Middle frontal gyrus (tissue), 1 donor: Measurements from ENCODE around the gene AFTPH.
"Not testable (repeated sequence)": the region's sequence is repeated elsewhere in the genome, so short reads cannot be mapped to it uniquely, and the experiment has no call there.

Source experiments
- DNase-seq: peaks from one replicate; pipeline ENCODE4 v3.0.0-alpha.2; 2015; ENCODE audit warnings: low spot score; ENCODE audit errors: extremely low spot score

Gene AFTPH

DNA sequence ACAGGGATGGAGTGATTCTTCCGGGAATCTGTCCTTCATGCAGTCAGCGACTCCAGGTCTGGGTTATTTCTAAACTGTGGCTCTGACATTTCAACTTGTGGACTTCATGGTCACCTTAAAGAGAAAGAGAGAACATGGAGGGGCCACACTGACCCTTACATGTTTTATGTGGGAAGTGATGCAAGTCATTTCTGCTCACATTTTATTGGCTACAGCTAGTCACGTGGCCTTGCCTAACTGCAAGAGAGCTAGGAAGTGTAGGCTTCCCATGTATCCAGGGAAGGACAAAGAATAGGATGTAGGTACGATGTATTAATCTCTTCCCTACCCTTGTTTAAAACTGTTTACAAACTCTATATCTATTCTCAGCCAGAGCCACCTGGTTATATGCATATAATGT is 30.3 kb upstream of the AFTPH start:
- DNase-seq: no peak

DNA sequence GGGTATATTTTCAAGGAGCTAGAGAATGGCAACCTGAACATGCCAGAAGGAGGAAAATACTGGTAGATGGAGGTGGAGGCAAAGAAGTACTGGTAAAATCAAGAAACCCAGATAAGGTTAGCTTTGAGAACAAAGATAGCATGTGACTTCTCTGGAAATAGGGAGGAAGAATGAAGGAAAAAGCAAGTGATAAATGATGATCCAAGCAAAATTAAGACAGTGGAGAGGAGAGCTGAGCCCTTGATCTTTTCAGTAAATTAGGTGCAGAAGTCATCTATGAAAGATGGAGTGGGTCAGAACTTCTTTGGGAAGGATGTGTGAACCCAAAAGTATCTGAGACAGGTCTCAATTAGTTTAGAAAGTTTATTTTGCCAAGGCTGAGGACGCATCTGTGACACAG is 25.7 kb upstream of the AFTPH start:
- no peak for DNase-seq

DNA sequence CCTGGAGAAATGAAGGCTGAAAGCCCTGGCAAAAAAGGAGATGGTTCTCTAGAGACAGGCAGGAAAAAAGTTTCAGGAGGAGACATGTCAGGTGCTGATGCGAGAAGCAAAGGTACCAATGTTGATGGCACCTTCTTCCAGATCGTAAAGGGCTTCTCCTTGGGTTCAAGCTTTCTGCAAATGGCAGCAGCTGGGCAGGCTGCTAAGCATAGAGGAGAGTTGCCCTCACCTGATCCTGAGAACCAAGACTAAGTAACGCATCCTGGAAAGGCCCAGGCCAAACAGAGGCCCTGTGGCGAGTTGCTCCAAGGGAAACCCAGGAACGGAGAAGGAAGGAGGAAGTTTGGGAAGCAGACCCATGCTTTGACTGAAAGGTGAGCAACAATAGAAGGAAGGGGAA is 23.6 kb upstream of the AFTPH start:
- no peak for DNase-seq

DNA sequence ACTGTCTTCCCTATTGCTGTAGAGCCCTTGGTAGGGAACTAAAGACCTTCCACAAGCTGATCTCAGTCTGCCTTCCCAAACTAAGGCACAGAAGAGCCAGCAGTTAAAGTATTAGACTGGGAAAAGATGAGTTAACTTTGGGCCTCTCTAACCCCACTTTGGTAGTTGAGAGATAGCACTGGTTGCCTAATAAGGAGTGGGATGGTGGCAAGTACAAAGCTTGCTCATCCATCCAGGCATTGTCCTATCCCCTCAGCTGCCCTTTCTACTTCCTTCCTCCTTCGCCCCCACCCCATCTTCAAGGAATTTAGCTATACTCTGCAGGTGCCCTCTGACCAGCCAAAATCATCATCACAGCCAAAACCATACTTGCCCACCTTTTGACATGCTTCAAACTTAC is 22.2 kb upstream of the AFTPH start:
- DNase-seq: no peak

DNA sequence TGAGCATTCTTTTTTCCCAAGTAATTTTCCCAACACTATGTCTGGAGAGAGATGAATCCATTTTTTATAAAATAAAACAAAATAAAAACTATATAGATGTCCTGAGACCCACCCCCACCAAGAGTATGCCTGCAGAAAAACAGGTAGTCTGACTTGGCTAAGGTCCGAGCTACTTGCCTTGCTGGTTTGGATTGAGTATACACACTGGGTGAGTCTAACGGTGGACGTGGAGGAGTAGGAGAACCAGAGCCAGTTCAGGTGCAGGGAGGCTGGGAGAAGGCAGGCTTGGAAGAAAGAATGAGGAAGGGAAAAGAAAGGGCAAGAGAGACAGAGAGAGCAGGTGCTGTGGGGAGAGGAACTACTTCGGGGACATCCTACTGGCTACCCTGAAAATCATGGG is 21.3 kb upstream of the AFTPH start:
- DNase-seq: no peak

DNA sequence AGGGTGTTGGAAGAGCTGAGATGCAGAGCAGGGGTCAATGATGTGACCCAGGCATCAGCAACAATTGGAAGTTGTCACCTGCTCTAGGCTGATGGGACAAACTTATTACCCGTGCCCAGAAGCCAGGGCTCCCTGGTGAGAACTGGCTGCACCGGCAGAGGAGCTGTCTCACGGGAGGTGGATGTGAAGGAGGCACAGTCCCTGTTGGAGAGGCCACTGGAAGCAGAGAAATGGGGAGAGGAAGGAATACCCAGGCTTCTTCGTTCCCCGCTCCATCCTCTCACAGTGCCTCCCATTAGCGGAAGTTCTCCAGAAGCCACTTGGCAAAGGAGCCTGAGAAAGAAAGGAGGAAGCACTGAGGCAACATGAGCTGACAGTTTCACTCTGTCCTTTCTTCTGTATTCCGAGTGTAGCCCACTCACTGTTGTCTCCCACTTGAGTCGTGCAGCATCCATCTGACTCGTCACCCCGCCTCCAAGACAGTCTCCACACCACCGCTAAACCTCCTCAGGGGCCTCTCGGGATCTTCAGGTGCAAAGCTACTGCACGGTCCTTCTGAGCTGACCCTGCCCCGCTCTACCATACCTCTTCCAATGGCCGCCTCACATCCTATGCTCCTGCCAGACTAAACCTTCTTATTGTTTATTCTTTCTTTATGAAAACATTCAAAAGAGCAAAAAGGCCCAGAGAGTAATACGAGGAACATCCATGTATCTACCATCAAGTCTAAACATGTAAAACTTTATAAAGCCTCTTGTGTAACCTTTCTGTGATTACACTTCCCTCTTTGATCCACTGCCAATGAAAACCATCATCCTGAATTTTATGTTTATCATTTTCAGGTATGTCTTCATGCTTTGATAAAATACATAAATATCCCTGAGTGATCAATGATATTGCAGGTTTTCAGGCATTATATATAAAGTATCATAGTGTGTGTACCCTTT is 19.1 kb upstream of the AFTPH start:
- DNase-seq: no peak

DNA sequence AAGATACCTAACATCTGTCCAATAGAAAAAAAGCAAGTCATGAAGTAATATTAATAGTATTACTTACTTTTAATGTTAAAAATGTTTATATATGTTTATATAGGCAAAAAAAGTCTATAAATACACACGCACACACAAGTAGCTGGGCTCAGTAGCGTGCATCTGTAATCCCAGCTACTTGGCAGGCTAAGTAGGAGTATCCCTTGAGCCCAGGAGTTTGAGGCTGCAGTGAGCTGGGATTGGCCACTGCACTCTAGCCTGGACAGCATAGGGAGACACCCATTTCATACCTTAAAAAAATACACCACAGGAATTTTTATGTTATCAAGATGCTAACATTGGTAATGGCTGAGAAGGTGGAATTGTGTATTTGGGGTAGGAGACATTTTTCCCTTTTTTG is 17.4 kb upstream of the AFTPH start:
- DNase-seq: no peak

DNA sequence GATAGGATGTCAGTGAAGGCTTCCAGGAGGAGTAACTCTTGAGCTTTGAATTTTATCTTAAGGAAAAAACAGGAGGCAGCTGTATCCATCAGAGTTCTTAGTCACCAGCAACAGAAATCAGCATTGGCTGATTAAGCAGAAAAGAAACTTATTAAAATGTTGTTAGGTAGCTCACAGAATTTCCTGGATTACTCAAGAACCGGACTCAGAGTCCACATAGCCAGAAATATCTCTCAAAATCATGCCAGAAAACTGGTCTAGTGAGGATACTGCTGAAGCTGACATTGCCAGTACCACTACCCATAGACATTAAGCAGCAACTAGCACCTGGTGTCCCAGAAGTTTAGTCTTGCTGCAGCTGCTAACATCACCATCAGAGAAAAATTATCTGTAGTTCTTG is 10.1 kb upstream of the AFTPH start:
- DNase-seq: no peak

DNA sequence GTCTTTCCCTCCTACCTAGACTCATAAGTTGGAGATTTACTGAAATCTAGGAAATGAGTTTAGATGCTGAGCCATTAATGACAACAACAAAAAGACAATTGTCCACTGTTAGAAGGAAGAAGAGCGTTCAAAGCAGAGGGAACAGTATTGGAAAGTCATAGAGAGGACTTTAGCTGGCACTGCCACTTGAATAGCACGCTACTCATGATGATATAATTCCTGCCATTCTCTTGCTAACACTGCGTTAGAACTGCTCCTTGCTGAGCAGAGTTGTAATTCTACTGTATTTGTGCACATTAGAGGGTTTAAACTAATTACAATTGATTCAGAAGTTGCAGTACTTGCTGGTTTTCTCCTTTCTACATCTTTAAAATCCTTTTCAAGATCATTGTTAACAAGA is 9.0 kb upstream of the AFTPH start:
- no peak for DNase-seq

DNA sequence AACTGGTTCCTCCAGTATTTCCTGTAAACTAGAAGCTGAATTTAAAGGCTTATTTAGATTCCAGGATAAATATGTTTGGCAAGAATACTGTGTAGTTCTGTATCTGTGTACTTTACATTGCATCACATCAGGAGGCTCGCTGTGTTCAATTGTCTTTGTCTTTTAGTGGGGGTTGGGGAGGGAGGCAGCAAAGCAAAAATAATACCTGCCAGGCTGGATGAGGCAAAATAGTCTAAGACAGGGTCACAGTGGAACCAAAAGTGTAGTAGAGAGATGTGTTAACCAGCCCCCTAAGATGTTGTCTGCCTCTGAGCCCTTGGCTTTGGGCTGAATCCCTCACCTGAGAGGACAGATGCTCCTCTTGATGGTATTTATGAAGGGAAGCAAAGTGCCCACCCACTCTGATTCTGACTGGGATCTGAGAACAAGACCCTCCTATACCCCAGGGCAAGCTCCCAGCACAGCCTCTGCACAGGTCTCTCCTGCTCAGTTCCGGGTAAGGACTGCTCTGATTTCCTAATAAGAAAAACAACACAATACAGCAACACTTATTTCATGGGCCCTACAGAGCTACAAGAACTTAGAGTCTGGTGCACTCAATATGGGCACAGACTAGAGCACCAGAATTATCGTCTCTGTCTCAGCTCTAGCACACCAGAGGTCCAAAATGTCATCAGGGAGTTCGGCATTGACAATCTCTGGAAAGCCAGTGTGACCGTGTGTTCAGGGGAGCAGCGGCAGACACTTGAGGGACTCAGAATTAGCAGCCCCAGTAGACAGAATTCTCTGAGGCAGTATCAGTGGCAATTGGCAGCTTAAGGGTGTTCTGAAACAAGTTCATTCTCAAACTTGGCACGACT is 7.2 kb upstream of the AFTPH start:
- no peak for DNase-seq

DNA sequence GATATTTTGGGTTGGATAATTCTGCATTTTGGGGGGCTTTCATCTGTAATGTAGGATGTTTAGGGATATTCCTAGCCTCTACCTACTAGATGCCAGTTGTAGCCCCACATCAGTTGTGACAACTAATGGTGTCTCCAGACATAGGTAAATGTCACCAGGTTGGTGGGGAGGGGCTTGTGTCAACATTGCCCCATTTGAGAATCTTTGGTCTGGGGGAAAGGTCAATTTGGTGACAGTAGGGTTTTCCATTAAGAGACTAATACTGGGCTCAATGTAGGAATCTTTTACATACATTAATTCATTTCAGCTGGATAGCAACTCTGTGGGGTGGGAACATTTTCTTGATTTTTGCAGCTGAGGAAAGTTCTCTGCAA is 6.6 kb upstream of the AFTPH start:
- DNase-seq: no peak

DNA sequence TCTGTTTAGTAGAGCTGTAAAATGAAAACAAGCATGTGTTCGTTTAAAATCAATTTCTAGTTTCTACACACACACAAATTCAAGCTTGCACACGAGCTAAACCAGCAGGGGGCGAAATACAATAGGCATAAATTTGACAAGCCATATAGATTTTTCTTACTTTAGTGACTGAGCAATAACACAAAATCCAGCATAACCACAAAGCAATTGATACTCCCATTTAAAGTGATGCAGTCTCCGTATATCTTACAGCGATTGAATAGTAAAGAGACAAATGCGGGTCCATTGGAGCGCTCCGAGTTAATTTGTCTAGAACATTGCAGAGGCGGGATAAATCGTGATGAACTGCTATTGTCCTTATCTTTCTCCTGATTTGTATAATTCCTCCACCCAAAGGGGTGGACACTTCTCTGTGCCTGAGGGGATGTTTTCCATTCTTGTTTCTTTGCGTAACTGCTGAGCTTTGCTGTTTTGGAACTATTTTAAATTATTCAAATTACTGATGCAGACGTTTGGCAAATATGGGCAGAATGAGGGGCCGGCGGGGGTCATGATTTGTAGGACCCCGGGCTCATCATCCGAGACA is 1.2 kb upstream of the AFTPH start:
- DNase-seq: peak; percentile 77

DNA sequence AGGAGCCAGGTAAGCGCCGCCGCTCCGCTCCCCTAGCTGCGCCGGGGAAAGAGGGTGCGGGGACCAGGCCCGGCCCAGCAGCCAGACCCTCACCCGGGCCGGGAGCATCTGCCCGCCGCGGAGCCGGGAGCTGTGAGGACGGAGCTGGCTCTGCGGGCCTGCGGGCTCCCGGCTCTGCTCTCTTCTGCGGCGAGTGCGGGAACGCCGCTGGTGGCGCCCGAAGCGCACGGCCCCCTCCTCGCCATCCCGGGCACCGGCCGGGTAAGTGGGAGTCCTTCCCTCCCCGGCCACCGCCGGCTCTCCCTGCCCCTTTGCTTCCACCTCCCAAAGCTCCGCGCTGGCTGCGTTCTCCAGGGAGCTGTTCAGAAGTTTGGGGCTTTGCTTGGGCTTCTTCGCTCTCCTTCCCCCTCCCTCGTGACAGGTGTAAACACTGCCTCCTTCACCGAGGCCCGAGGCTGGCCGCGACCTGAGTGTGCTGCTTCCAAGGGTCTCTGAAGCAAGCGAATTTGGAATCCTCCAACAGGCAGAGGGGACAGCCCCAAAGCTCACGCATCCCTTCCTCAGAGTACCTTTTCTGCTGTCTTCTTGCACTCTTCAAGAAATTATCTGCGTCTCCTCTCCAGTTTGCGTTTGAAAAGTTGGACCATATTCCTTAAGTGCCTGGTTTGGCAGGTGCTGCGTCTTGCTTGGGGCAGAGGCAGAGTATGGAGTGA is 632 bp downstream of the AFTPH start:
- no peak for DNase-seq

DNA sequence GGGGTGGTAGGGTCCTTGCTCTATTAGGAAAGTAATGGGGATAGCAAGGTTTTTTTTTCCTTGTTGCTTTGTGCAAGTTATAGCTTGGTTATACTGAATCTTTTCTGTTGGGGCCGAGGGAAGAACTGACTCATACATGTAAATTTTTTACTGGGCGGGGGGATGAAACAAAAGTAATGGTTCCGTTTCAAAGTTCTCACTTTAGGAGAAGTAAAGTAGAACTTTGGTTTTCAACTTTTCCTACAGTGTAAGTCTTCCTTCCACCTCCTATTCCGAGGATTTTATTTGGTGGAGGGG is 1.1 kb downstream of the AFTPH start:
- no peak for DNase-seq

DNA sequence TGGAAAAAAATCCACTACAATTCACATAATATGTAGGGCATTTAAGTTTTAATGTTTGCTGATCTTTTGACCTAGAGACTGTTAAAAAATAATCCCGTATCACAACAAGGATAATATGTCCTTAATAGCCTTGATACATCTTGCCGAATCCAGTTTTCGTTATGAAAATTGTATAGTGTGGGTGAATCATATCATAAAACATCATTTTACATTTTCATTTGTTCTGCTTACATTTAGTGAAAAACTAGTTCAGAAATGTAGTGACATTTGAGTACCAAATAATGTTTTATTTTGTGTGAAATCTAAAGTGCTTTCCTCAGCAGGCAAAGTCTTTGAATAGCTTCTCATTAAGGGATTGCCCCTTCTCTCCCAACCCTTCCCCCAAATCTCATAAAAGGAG is 1.9 kb downstream of the AFTPH start:
- DNase-seq: no peak

DNA sequence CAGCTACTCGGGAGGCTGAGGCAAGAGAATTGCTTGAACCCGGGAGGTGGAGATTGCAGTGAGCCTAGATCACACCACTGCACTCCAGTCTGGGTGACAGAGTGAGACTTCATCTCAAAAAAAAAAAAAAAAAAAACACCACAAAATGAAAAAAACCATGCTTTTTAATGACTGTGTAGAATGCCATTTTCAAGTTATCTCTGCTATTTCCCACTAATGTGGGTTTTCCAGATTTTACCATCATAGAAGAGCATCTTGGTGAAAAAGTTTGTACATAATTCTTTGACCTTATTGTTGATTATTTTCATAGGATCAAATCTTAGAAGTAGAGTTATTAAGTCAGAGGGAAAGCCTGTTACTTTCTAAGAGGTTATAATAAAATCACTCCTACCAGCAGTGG is 6.8 kb downstream of the AFTPH start:
- DNase-seq: not testable (repeated sequence)

DNA sequence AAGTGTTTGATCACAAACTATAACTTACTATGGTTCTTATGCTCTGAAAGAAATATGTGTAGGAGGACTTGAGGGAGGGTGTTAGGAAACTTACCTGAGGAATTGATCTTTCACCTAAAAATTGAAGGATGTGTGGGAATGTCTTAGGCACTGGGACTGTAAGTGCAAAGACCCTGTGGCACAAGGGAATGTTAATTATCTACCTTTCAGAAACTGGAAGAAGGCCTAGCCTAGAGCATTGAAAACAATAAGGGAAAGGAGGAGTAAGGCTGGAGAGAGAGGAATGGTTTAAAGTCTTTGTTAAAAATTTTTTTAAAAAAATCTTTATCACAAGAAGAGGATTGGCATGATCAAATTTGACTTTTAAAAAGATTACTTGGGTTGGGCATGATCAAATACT is 7.9 kb downstream of the AFTPH start:
- DNase-seq: no peak

DNA sequence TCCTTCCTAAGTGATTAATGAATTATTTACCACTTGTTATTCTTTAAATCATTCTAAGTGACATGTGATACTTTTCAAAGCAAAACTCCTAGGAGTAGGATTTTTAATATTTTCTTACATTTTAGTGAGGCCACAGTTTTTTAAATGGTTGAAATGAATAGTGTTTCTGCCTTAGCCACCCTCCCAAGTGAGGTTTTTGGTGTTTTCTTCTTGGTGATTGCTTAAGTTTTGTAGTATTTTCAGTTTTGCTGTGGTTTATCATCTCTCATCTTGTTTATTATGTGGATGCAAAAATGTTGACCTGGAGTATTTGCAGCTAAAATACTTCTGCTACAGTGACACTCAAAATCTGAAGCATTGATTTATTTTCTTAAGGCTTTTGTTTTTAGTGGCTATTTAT is 9.8 kb downstream of the AFTPH start:
- DNase-seq: no peak

DNA sequence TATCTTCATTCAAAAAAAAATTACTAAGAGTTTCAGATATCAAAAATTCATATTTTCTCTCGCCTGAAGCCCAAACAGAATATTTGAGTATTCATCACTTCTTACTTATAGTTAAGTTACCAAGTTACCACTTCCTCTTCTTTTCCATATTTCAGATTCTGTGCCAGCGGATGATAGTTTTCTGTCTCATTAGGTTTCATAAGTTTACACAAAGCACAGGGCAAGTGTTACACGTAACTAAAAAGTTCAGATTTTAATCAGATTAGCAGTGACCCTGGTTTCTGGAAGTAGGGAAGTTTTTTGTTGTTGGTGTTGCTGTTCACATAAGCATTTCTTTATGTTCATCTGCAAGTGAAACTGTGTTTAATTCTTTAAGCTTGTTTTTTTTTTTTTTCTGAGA is 10.2 kb downstream of the AFTPH start:
- no peak for DNase-seq

DNA sequence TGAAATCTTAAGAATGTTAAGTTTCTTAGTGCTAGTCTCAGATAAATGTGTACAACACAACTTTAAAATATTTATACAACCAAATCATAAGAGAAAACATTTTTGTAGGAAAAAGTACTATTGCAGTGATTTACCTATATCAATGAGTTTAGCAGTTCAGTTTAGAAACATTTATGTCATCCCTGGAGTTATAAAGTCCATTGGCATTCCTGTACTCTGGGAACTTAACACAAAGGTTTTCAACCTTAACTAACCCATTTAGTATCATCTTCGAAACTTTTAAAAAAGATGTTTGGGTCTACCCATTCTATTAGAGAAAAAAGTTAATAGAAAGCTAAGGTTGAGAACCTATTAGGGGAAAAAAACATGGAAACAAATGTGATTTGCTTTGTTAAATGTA is 10.9 kb downstream of the AFTPH start:
- DNase-seq: no peak

DNA sequence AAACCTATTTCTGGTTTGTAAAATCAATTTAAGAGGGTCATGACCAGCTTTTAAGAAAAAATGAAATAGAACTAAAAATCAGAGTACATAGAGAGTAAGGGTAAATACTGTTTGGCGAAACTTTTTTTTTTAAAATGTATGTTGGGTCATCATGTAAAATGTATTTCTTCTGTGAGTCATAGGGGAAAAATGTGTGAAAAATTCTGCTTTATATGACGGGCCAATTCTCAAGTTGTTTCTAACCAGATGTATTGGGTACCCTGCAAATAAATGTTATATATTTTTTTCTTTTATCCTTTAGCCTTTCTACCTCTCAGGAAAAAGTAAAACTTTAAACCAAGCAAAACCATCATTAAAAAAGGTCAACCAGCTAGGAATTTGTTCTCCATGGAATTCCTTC is 13.9 kb downstream of the AFTPH start:
- no peak for DNase-seq
